ENCODE data around the gene NTRK1. TPM values are rescaled to one million over a fixed set of nuclear protein-coding genes. Genes with fewer than 3 reads are reported as not detected.

Gene NTRK1
- total RNA-seq, result 2.4 TPM
- long read RNA-seq, partial matches to known transcripts, result 0 of 3 reads
- long read RNA-seq, other reads (novel, unspliced or antisense), result 3 of 3 reads

DNA sequence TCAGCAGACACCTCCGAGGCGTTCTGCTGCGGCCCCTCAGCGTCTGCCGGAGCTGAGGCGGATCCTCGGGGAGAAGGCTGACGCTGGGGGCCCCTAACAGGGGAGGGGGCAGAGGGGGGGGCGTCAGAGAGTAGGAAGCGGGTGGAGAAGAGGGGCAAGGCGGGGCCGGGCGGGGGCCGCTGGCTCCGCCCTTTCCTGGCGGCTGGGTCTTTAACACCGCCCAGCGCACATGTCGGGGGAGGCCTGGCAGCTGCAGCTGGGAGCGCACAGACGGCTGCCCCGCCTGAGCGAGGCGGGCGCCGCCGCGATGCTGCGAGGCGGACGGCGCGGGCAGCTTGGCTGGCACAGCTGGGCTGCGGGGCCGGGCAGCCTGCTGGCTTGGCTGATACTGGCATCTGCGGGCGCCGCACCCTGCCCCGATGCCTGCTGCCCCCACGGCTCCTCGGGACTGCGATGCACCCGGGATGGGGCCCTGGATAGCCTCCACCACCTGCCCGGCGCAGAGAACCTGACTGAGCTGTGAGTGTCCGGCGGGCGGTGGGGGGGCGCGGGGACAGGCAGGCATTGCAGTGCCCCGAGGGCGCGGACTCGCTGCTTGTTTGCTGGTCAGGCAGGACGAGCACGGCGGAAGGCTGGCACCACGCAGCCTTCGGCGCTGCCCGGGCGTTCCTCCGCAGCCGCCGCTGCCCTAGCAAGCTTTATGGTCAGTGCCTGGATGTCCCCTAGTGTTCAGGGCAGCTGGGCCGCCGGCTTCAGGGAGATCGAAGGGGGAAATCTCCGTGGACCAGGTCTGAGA is at the start of gene NTRK1:
Gene NTRK1, plus strand, starts transcription at position 238 of the 796 bp plus-strand sequence. Its CDS starts 70 bp downstream, at position 308.
- peak; percentile 65 for DNase-seq (ENCODE audit: missing footprints)
- ATAC-seq, result peak; percentile 51
- intact Hi-C loops (cut with DNase I), result loop anchor here (1.0 to 2.0 kb wide), 2 partner anchors 22 to 64 kb away; no protein-coding TSS in a partner anchor

DNA sequence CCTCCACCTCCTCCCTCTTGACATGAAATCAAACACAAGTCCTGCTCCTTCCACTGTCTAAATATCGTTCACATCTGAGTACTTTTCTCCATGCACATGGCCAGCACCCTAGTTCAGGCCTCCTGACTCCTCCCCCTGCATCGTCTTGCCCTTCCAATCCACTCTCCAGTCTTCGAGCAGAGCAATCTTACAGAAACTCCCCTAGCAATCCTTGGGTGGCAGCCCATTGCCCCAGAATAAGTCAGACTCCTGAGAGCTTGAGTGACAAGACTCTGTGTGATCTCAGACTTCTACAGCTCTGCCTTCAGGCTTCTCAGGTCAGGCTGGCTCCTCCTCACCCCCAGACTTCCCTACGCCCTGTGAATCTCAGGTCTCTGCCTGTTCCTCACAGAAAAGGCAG is 49.5 kb upstream of the NTRK1 start:
- ATAC-seq, result no peak
- intact Hi-C loops (cut with DNase I), result no loop called here
- DNase-seq (ENCODE audit: missing footprints), result no peak

DNA sequence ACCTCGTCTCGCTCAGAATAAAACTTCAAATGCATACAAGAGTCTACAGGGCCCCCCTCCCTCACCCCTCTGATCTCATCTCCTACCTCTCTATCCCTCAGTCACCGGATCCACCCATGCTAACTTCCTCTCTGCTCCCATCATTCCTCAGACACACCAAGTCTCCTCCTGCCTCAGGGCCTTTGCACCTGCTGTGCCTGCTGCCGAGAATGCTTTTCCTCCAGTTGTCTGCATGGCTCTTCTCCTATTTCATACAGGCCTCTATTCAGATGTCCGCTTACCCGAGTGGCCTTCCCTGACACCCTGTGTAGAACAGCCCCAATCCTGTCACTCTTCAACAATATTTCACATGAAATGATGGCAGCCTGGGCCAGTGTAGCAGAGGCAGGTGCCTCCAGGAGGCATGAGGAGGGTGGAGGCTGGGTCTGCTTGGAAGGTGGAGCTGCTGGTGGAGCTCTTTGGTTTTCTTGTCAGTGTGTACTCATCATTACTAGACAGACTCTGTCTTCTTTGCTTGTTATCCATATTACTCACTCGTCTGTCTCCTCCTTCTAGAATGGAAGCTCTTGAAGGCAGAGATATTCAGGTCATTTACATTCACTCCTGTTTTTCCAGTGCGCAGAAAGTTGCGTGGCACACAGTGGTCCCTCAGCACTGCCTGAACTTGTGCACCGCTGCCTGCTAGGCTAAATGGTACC is 48.2 kb upstream of the NTRK1 start:
- intact Hi-C loops (cut with DNase I), result no loop called here
- ATAC-seq (no peak), DNase-seq (ENCODE audit: missing footprints) (no peak)

DNA sequence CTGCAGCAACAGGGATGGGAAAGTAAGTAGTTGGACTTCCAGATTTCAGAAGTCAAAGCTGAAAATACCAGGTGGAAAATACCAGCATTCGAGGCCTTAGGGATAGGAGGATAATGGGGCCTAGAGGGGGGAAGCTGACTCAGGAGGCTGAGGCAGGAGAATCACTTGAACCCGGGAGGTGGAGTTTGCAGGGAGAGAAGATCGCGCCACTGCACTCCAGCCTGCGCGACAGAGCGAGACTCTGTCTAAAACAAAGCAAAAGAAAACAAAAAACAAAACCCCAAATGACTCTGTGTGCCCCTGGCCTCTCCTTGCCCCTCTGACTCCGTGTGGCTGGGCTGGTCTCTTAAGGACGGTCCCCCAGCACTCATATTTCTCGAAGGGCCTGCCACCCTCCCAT is 47.4 kb upstream of the NTRK1 start:
- intact Hi-C loops (cut with DNase I), result no loop called here
- ATAC-seq (no peak), DNase-seq (ENCODE audit: missing footprints) (no peak)

DNA sequence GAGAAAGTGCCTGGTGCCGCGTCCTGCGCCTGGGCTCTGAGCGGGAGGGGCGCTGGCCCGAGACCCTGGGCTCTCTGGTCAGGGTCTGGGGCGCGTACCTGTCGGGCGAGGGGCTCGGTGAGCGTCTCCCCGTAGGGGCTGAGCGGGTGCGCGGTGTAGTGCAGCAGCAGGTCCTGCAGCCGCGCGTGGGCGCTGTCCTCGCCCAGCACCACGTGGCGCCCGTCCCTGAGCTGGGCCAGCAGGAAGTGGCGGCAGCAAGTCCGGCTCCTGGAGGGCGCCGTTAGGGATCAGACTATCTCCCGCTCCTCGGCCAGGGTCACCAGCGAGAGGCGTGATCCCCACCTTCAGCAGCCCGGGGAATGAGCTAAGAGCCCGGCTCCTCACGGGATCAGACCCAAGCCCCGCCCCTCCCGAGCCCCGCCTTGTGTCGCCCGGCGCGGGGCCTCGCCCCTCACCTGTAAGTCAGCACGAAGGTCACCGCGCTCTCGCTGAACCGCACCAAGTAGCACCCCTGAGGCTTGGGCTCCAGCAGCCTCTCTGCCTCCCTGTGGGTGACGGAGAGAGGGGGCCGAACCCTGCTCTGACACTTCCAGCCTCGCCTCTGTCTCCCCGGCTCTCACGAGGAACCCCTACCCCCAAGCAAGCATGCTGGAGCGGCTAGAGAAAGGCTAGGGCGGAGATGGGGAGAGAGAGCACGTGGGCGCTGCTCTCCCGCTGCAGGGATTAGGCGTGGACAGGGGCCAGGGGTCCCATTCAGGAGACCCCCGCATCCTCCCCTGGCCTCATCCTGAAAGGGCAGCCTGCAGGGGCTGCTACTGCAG is 46.7 kb upstream of the NTRK1 start:
- ATAC-seq (peak; percentile 65), DNase-seq (ENCODE audit: missing footprints) (peak; percentile 88)
- intact Hi-C loops (cut with DNase I), result no loop called here

DNA sequence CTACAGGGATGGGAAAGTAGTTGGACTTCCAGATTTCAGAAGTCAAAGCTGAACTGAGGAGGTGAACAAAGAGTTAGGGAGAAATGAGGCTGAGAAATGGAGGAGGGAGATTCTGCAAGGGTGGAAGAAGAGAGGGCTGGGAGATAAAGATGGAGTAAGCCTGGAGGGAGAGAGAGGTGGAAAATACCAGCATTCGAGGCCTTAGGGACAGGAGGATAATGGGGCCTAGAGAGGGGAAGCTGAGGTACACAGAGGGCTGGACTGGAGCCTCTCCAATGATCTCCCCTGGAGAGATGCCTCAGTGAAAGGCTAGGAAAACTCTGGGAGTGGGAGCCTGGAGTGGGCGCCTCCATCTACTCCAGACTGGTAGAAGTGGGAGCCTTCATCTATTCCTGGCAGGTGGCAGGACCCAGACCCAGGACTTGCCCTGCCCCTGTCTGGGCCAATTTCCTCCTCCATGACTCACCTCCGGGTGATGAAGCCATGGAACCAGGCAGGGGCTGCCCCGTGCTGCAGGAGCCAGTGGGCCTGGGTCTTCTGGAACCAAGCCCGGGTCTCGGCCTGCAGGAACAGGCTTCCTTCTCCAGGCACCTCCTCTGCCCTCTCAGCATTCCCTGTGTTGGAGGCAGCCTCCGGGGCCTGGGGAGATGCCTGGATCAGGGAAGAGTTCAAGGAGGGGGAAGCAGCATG is 45.9 kb upstream of the NTRK1 start:
- no peak for ATAC-seq
- intact Hi-C loops (cut with DNase I), result no loop called here
- no peak for DNase-seq (ENCODE audit: missing footprints)

DNA sequence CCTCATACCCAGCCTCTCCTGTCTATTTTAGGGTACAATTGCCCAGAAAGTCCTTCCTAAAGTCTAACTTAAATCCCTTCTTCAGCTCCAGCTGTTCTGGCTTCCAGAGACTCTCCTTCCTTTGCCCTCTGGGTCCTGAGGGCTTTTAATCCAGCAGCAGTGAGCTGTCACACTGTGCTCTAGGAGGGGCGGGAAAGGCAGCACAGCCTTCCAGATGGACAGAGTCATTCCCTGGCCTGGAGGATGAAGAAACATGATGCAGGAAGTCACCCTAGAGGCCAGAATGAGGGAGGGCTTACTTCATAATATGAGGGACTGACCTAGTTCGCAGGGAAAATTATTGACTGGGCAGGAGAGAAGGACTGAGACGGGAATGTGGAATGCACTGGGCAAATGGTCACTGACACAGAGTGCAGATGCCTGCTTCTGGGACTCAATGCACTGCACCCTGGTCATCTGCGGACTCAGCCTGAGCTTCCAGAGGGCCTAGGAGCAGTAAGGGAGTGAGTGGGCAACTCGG is 45.3 kb upstream of the NTRK1 start:
- peak; percentile 79 for DNase-seq (ENCODE audit: missing footprints)
- ATAC-seq, result peak; percentile 91
- intact Hi-C loops (cut with DNase I), result no loop called here

DNA sequence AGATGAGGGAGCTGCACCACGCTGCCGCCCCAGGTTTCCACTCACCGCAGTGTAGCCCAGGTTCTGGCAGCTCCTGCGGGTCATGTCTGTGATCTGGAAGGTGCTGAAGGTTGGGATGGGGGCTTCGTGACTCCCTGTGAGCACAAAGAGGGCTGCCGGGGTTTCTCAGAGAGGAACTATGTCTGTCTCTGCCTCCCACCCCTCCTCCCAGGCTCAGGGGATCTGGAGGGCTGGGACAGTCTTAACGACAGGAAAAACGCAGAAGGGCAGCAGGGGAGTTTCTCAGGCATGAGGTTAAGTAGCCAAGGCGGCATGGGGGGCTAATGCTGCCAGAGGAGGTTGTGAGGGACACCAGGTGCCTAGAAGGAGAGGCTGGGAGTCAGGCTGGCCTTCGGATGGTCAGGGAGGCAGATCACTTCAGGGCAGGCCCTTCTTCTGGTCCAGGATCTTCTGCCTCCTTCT is 44.7 kb upstream of the NTRK1 start:
- intact Hi-C loops (cut with DNase I), result no loop called here
- no peak for ATAC-seq
- DNase-seq (ENCODE audit: missing footprints), result no peak

DNA sequence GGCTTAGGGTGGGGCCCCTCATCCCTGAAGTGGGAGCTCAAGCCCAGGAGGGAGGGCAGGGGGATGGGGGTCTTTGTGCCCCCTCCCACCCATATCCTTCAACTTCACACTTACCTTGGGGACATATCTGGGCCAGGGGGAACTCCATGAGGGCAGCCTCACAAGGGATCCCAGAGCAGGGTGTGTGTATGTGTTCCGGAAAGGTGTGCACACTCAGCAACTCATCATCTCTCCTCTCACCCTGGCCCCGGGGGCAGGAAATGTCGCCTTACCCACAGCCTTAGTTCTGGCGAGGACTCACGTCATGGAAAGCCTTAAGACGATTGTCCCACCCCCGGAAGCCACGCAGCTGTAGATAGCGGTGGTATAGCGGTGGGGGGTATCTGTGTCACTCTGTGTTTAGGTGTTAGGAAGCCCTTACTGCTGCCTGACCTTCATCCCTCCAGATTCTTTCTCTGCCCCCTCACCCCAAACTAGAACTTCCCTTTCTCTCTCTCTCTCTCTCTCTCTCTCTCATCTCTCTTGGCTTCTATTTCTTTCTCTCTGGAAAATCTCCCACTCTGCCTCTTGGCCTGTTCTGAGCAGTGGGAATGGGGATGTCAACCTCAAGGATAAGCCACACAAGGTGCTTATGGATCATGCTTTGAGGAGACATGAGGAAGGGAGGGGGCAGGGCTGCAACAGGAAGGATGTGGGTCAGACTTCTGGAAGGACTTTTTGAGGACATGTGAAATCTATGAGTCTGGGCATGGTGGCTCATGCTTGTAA is 43.9 kb upstream of the NTRK1 start, which contains the start of gene SH2D2A:
Gene SH2D2A, minus strand, starts transcription at position 288 of the 768 bp plus-strand sequence. Its CDS starts 140 bp downstream, at position 148.
- ATAC-seq (peak; percentile 35), DNase-seq (ENCODE audit: missing footprints) (peak; percentile 83)
- intact Hi-C loops (cut with DNase I), result no loop called here

DNA sequence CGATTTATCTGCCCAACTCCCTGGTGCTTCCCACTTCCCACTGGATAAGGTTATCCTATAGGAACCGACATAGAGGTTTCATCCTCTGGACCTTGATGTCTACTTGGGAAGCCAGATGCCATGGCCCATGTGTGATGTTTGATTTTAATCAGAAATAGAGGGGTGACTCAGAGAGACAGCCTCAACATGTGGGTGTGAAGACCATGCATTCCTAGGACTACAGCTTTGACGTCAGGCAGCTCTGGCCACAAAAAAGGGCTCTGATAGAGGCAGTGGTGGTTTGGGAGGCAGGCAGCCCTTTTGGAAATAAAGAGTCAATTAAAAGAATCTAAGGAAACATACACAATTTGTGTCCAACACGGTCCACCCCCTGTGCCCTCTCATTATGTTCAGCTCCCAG is 38.9 kb upstream of the NTRK1 start:
- intact Hi-C loops (cut with DNase I), result no loop called here
- DNase-seq (ENCODE audit: missing footprints) (no peak), ATAC-seq (no peak)

DNA sequence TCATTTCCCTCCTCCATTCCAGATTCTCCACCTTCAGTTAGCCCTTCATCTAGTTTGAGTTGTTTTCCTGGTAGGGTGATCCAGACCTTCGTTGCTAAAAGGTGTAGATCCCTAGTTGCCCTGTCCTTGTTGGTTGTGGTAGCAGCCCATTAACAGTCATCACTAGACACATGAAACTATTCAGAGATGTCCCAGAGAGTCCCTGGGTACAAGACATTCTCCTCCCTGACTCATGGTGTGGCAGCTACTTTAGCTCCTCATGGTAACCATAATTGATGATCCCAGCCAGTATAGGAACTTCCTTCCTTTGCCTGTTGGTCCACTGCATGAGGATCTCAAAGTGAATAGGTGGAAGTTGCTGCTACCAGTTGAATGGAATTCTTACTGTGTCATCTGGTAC is 38.0 kb upstream of the NTRK1 start:
- ATAC-seq (no peak), DNase-seq (ENCODE audit: missing footprints) (no peak)
- intact Hi-C loops (cut with DNase I), result no loop called here

DNA sequence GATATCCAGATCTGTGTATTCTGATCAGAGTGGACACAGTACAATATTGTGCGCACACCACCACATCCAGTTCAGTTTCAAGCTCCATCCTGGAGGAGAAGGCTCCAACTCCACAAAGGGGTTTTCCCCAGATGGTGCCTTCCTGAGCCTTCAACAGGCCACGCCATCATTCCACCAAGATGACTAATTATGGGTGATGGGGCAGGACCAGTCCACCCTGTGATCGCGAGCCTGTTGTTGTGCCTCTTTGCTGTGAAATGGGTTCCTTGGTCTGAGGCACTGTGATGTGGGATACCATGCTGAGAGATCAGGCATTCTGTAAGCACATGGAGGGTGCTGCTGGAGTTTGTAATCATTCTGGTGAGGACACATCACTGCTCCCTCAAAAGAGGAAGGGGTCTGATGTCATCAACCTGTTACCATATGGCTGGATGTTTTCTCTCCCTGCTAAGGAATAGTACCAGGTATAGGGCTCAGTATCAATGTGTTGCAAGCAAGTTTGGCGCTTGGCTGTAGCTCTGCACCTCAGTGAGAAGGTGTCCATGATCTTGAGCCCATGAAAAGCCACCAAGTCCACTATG is 37.4 kb upstream of the NTRK1 start:
- ATAC-seq, result no peak
- intact Hi-C loops (cut with DNase I), result no loop called here
- DNase-seq (ENCODE audit: missing footprints), result no peak

DNA sequence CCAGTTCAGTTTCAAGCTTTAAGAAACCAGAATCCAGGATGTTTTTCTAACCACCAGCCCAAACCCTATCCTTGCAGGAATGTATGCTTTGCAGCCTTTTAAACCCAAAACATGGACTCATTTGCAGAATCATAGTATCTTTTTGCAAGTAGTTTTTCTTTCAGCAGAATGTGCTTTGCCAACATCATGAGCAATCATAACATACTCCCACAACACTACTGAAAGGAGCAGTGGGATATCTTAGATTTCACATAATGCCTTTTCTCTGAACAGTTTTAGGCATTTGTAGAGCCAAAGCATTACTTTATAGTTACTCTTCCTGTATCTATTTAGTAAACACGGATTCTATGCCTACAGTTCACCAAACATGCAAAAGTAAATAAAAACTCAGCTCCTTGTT is 34.0 kb upstream of the NTRK1 start:
- no peak for DNase-seq (ENCODE audit: missing footprints)
- ATAC-seq, result no peak
- intact Hi-C loops (cut with DNase I), result no loop called here

DNA sequence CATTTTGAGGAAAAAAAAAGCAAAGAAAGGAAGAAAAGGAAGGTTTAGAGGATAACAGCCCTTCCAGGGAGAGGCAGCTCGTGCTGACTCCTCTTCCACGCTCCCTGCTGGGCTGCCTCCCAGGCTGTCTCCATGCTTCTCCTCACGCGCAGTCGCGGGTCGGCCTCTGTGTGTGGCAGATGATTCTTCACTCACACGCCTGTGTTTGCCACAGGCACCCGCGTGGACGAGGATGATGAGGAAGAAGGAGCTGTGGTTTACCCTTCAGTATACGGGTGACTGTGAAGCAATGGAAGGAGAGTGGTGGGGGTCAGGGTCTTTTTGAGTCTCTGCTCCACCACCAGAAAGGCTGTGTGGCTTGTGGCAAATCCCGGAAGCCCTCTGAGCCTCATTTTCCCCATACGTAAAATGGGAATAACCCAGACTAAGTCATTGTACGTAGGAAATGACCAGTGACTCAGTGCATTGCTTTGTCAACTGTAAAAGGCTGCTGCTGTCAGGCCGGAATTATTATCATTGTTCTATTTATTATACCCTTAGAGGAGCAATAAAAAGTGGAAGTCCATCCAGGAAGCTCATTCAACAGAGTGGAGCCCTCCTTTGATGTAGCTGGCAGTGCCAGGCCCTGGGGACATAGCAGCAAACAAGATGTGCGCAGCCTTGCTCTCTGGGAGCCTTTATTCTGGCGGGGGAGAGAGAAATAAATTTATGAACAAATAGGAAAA is 32.1 kb upstream of the NTRK1 start:
- ATAC-seq (no peak), DNase-seq (ENCODE audit: missing footprints) (no peak)
- intact Hi-C loops (cut with DNase I), result no loop called here

DNA sequence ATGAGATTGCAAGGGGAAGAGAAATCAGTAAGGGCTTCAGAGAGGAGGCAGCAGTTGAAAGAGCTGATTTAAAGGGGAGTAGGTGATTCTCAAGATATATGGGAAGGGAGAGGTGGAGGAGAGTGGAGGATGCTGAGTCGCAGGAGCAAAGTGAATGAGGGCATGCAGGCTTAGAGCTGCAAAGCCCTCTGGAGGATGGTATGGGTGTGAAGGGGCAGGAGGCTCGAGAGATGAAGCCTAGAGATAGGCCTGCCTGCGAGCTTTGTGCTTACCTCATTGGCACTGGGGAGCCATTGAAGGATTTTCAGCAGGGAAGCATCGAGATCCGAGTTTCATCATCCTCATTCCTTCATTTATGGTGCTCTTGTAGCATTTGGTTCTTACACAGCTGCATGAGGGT is 28.2 kb upstream of the NTRK1 start:
- ATAC-seq (no peak), DNase-seq (ENCODE audit: missing footprints) (no peak)
- intact Hi-C loops (cut with DNase I), result no loop called here

DNA sequence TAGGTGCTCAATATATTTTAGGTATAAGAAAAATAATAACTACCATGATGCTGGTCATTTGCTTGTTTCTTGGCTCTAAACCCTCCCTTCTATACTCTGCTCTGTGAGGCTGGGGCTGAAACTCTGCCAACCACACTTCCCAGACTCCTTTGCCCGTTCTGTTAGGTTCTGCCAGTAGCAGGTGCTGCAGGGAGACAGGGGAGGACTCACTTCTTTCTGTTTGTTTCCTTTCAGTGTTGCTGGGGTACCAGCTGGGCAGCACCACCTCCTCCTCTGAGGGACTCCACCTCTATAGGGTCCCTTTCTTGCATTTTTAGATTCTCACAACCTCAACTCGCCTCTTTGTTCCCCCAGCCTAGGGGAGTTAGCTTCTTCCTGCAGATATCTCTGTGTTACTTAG is 27.1 kb upstream of the NTRK1 start:
- ATAC-seq, result peak; percentile 41
- DNase-seq (ENCODE audit: missing footprints), result no peak
- intact Hi-C loops (cut with DNase I), result no loop called here

DNA sequence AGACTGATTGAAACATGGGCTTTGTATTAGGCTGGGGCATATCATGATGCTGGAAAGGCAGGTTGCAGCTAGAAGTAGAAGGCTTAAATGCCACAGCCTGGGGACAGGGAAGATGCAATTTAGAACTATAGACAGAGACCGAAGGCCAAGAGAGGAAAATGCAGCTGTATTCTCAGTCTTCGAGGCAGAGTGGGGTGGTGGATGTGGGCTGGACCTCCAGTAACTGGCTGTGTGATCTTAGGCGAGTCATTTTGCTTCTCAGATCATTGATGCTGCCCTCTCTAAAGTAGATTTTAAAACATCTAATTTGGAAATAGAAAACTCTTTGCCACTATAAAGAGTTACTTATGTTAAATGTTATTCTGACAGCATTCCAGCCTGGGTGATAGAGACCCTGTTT is 26.3 kb upstream of the NTRK1 start:
- ATAC-seq, result no peak
- DNase-seq (ENCODE audit: missing footprints), result no peak
- intact Hi-C loops (cut with DNase I), result no loop called here

All from Right ventricle myocardium inferior (tissue), 1 donor.